Ishikawa (cell line): ENCODE results near the gene CHMP5.

Experiments
- CEBPB ChIP-seq: IDR thresholded peaks from 2 replicates; pipeline ENCODE4 v1.6.1; 2012
- CREB1 ChIP-seq: IDR thresholded peaks from 2 replicates; pipeline ENCODE4 v1.6.1; 2012; ENCODE audit warnings: low read depth
- EGR1 ChIP-seq: IDR thresholded peaks from 2 replicates; pipeline ENCODE4 v1.6.1; 2012
- EP300 ChIP-seq: IDR thresholded peaks from 2 replicates; pipeline ENCODE4 v1.6.1; 2012; ENCODE audit warnings: borderline replicate concordance
- FOXM1 ChIP-seq: IDR thresholded peaks from 2 replicates; pipeline ENCODE4 v1.6.1; 2012; ENCODE audit warnings: low read depth, borderline replicate concordance
- MAX ChIP-seq: IDR thresholded peaks from 2 replicates; pipeline ENCODE4 v1.6.1; 2012
- NFIC ChIP-seq: IDR thresholded peaks from 2 replicates; pipeline ENCODE4 v1.6.1; 2012
- RAD21 ChIP-seq: IDR thresholded peaks from 2 replicates; pipeline ENCODE4 v1.6.1; 2012; ENCODE audit warnings: low read depth
- REST ChIP-seq: IDR thresholded peaks from 2 replicates; pipeline ENCODE4 v1.6.1; 2012; ENCODE audit warnings: low read depth, mild to moderate bottlenecking
- TAF1 ChIP-seq: IDR thresholded peaks from 2 replicates; pipeline ENCODE4 v1.6.1; 2012; ENCODE audit warnings: low read depth, mild to moderate bottlenecking
- TCF12 ChIP-seq: IDR thresholded peaks from 2 replicates; pipeline ENCODE4 v1.6.1; 2012; ENCODE audit warnings: low read depth
- TEAD4 ChIP-seq: IDR thresholded peaks from 2 replicates; pipeline ENCODE4 v1.6.1; 2012
- USF1 ChIP-seq: IDR thresholded peaks from 2 replicates; pipeline ENCODE4 v1.6.1; 2012
- YY1 ChIP-seq: IDR thresholded peaks from 2 replicates; pipeline ENCODE4 v1.6.1; 2012; ENCODE audit warnings: low read depth
- ZBTB7A ChIP-seq: IDR thresholded peaks from 2 replicates; pipeline ENCODE4 v1.6.1; 2012; ENCODE audit warnings: low read depth

Gene CHMP5

GRCh38 chr9:33241298-33241697 lies 23.6 kb upstream of the CHMP5 start:
- TF ChIP-seq YY1 (no peak), EGR1 (no peak), TCF12 (no peak), CREB1 (no peak), EP300 (no peak), REST (no peak), ZBTB7A (no peak), CEBPB (no peak), NFIC (no peak), FOXM1 (no peak), TEAD4 (no peak), TAF1 (no peak)

- TF ChIP-seq YY1 (no peak), TCF12 (no peak), FOXM1 (no peak), MAX (no peak), CREB1 (no peak), EP300 (no peak), RAD21 (no peak), ZBTB7A (no peak), NFIC (no peak), TEAD4 (no peak), TAF1 (no peak), USF1 (no peak)
Observed at GRCh38 chr9:33242609-33243134, 22.2 kb upstream of the CHMP5 start.

GRCh38 chr9:33244137-33244784 lies 20.6 kb upstream of the CHMP5 start:
- TF ChIP-seq CEBPB (no peak), ZBTB7A (no peak), TAF1 (no peak), NFIC (no peak)

GRCh38 chr9:33245341-33245740 lies 19.5 kb upstream of the CHMP5 start:
- no peak for TF ChIP-seq MAX
- TF ChIP-seq RAD21, result no peak
- no peak for TF ChIP-seq EP300
- TF ChIP-seq REST, result no peak
- TF ChIP-seq TCF12, result no peak
- no peak for TF ChIP-seq CEBPB
- TF ChIP-seq TAF1, result no peak
- no peak for TF ChIP-seq YY1
- no peak for TF ChIP-seq USF1
- TF ChIP-seq ZBTB7A, result no peak
- TF ChIP-seq FOXM1, result no peak
- no peak for TF ChIP-seq NFIC
- TF ChIP-seq TEAD4, result no peak
- TF ChIP-seq EGR1, result no peak
- TF ChIP-seq CREB1, result no peak

- no peak for TF ChIP-seq NFIC
- TF ChIP-seq ZBTB7A, result no peak
- TF ChIP-seq YY1, result no peak
- no peak for TF ChIP-seq CEBPB
Observed at GRCh38 chr9:33246269-33246860, 18.5 kb upstream of the CHMP5 start.

GRCh38 chr9:33248606-33249005 lies 16.2 kb upstream of the CHMP5 start:
- TF ChIP-seq TAF1 (no peak), CREB1 (no peak), EGR1 (no peak), CEBPB (no peak), REST (no peak), TEAD4 (no peak), MAX (no peak; the same call in 1 of the 2 replicates), USF1 (no peak), EP300 (no peak), NFIC (no peak)
